ENCODE data around the gene MVB12A.
A peak's percentile ranks its signal among the peaks of the same experiment; 100 is the strongest.

The MVB12A gene

GRCh38 chr19:17398902-17399527 lies 20.8 kb upstream of the MVB12A start:
- Mint-ChIP-seq H3K27ac (no peak overlapping the region), H3K27me3 (no peaks in the 10 kb centered on the region), H3K4me3 (no peak overlapping the region), H3K9me3 (no peaks in the 10 kb centered on the region), H3K4me1 (peaks cover 23% of the 10 kb centered on the region)
- ATAC-seq (no peak), DNase-seq (no peak)

DNA sequence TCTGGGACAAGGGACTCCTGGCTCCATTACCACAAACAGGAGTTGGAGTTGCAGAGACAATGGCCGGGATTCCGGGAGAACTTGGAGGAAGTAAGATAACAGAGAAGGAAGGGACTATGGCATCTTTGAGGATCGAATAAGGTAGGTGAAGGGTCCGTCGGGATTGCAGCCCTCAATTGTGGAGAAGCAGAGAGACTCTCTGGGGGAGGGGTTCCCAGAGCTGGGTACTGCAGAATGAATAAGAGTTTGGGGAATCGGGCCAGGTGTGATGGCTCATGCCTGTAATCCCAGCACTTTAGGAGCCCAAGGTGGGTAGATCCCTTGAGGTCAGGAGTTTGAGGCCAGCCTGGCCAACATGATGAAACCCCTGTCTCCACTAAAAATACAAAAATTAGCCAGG lies 18.2 kb upstream of the MVB12A start:
- no peak overlapping the region for H3K4me3 Mint-ChIP-seq
- ATAC-seq (no peak), DNase-seq (no peak)
- no peak overlapping the region for H3K27ac Mint-ChIP-seq
- H3K27me3 Mint-ChIP-seq = no peaks in the 10 kb centered on the region
- peaks cover 31% of the 10 kb centered on the region for H3K4me1 Mint-ChIP-seq
- H3K9me3 Mint-ChIP-seq = no peaks in the 10 kb centered on the region

DNA sequence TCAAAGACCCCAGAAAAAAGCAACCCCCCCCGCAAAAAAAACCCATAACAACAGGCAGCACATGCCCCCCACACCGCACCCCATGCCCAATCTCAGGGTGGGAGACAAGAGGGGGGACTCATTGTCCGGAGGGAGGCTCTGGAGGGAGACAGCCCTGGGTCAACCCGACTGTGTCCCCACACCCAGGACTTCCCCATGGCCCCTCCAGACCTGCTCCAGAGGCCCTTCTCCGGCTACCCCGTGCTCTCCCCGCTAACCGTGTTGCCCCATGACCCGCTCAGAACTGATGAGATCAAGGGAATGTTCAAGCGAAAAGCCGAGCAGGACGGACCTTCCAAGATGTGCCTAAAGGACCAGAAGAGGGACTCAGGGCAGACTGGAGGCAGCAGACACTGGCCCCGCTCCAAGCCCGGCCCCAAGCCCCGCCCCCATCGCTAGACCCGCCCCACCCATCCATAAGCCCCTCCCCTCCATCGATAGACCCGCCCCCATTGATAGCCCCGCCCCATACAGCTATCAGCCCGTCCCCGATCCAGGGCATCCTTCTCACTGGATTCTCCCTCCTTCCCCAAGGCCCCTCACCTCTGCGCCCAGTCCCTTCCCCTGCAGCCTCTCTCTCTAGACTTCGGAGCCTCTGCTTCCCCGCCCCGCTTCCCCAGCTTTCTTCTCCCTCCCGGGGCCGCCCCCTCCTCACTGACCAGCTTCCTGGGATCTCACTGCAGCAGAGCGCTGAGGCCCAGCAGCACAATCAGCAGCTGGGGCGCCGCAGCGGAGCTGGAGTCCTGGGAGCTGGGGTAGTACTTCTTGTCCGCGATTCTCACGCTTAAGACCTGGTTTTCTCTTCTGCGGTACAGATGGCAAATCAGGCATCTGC lies 16.6 kb upstream of the MVB12A start:
- Mint-ChIP-seq H3K4me3 (peak overlapping the region; percentile 87 to 92), H3K9me3 (no peaks in the 10 kb centered on the region), H3K4me1 (peaks cover 43% of the 10 kb centered on the region), H3K27me3 (no peaks in the 10 kb centered on the region), H3K27ac (peak overlapping the region in 1 of 2 donors; percentile 80)
- peak; percentile 44 to 47 for DNase-seq
- ATAC-seq = peak; percentile 4

GRCh38 chr19:17404015-17404414 lies 15.8 kb upstream of the MVB12A start:
- no peak for DNase-seq
- Mint-ChIP-seq H3K4me3 (peak overlapping the region; percentile 87 to 92), H3K9me3 (no peaks in the 10 kb centered on the region), H3K27me3 (no peaks in the 10 kb centered on the region), H3K4me1 (peaks cover 43% of the 10 kb centered on the region), H3K27ac (peak overlapping the region in 1 of 2 donors; percentile 80)
- no peak for ATAC-seq

GRCh38 chr19:17404621-17405249 lies 15.1 kb upstream of the MVB12A start:
- Mint-ChIP-seq H3K4me3 (peak overlapping the region; percentile 87 to 92), H3K27me3 (no peaks in the 10 kb centered on the region), H3K9me3 (no peaks in the 10 kb centered on the region), H3K4me1 (peaks cover 43% of the 10 kb centered on the region), H3K27ac (peak overlapping the region; percentile 98)
- no peak for ATAC-seq
- peak in 1 of 2 donors; percentile 13 for DNase-seq

GRCh38 chr19:17405250-17406045 lies 14.4 kb upstream of the MVB12A start, which contains the start of gene BST2:
TSS of gene BST2 (minus strand) at chr19:17405630. CDS start at chr19:17405575, 55 bp downstream.
- H3K9me3 Mint-ChIP-seq = no peaks in the 10 kb centered on the region
- DNase-seq (peak; percentile 51 to 77), ATAC-seq (peak; percentile 85)
- peak within 1 kb of the TSS; percentile 98 for H3K27ac Mint-ChIP-seq
- peaks cover 43% of the 10 kb centered on the region for H3K4me1 Mint-ChIP-seq
- H3K4me3 Mint-ChIP-seq = peak within 1 kb of the TSS; percentile 87 to 92
- no peaks in the 10 kb centered on the region for H3K27me3 Mint-ChIP-seq

- Mint-ChIP-seq H3K9me3 (no peaks in the 10 kb centered on the region), H3K4me3 (peak overlapping the region; percentile 87 to 92), H3K27me3 (no peaks in the 10 kb centered on the region), H3K4me1 (peaks cover 44% of the 10 kb centered on the region), H3K27ac (peak overlapping the region; percentile 98)
- peak; percentile 33 to 79 for DNase-seq
- ATAC-seq = peak; percentile 62
These were observed 13.6 kb upstream of the MVB12A start for GRCh38 chr19:17406046-17406886.

GRCh38 chr19:17406887-17407196 lies 13.0 kb upstream of the MVB12A start:
- peak overlapping the region; percentile 87 to 92 for H3K4me3 Mint-ChIP-seq
- H3K27ac Mint-ChIP-seq = peak overlapping the region; percentile 55 to 98
- ATAC-seq = no peak
- no peaks in the 10 kb centered on the region for H3K27me3 Mint-ChIP-seq
- no peaks in the 10 kb centered on the region for H3K9me3 Mint-ChIP-seq
- peaks cover 50% of the 10 kb centered on the region for H3K4me1 Mint-ChIP-seq
- no peak for DNase-seq

DNA sequence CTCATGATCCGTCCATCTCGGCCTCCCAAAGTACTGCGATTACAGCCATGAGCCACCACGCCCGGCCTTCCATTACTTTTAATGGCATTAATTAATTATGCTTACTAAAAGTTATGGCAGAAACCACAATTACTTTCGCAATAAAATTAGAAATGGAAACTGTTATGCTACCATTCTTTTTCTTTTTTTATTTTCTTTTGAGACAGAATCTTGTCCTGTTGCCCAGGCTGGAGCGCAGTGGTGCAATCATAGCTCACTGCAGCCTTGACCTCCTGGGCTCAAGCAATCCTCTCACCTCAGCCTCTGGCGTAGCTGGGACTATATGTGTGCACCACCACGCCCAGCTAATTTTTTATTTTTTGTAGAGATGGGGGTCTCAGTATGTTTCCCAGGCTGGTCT lies 9.9 kb upstream of the MVB12A start:
- Mint-ChIP-seq H3K4me1 (peaks cover 40% of the 10 kb centered on the region), H3K27me3 (no peaks in the 10 kb centered on the region), H3K4me3 (no peak overlapping the region), H3K9me3 (no peaks in the 10 kb centered on the region), H3K27ac (peak overlapping the region in 1 of 2 donors; percentile 33)
- ATAC-seq (no peak), DNase-seq (no peak)

GRCh38 chr19:17411801-17412200 lies 8.0 kb upstream of the MVB12A start:
- H3K9me3 Mint-ChIP-seq = no peaks in the 10 kb centered on the region
- DNase-seq = no peak
- H3K4me1 Mint-ChIP-seq = peaks cover 28% of the 10 kb centered on the region
- H3K4me3 Mint-ChIP-seq = no peak overlapping the region
- H3K27ac Mint-ChIP-seq = no peak overlapping the region
- ATAC-seq = no peak
- H3K27me3 Mint-ChIP-seq = no peaks in the 10 kb centered on the region

DNA sequence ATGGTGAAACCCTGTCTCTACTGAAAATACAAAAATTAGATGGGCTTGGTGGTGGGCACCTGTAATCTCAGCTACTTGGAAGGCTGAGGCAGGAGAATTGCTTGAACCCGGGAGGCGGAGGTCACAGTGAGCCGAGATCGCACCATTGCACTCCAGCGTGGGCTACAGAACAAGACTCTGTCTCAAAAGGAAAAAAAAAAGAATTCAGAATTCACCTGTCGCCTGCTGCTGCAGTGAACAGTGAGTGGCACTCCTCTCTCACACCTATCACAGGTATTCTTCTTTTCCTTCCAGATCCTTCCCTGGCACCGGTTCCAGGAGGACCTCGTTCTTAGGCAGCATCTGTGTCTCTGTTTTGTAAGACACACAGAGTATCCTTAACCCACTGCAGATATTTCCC lies 5.8 kb upstream of the MVB12A start:
- H3K9me3 Mint-ChIP-seq = no peaks in the 10 kb centered on the region
- H3K4me3 Mint-ChIP-seq = no peak overlapping the region
- DNase-seq = no peak
- no peak overlapping the region for H3K27ac Mint-ChIP-seq
- no peaks in the 10 kb centered on the region for H3K27me3 Mint-ChIP-seq
- H3K4me1 Mint-ChIP-seq = peaks cover 23% of the 10 kb centered on the region
- no peak for ATAC-seq

DNA sequence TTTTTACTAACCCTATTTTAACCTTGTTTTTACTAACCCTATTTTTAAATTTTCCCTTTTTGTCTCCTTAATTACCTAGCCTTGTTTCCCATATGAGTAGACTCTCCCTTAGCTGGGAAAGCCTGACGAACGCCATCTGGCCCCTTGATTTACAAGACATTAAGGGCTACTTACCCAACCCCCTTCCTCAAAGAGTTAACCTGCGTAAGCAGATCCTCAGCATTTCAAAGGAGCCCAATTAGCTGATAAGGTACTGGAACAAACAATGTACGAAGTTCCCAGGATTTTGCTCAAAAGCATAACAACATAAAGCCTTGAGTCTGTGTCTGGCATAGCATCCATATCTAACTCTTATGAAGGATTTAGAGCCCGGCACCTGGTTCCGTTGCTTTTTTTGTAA lies 4.7 kb upstream of the MVB12A start:
- peak overlapping the region in 1 of 2 donors; percentile 63 for H3K27ac Mint-ChIP-seq
- no peak overlapping the region for H3K4me3 Mint-ChIP-seq
- H3K9me3 Mint-ChIP-seq = no peaks in the 10 kb centered on the region
- DNase-seq = no peak
- ATAC-seq = no peak
- H3K4me1 Mint-ChIP-seq = peaks cover 29% of the 10 kb centered on the region
- H3K27me3 Mint-ChIP-seq = no peaks in the 10 kb centered on the region

GRCh38 chr19:17418710-17419109 lies 1.1 kb upstream of the MVB12A start:
- no peak for DNase-seq
- no peak for ATAC-seq
- no peaks in the 10 kb centered on the region for H3K27me3 Mint-ChIP-seq
- peaks cover 23% of the 10 kb centered on the region for H3K4me1 Mint-ChIP-seq
- no peaks in the 10 kb centered on the region for H3K9me3 Mint-ChIP-seq
- H3K4me3 Mint-ChIP-seq = peak overlapping the region; percentile 96 to 97
- peak overlapping the region in 1 of 2 donors; percentile 72 for H3K27ac Mint-ChIP-seq

GRCh38 chr19:17419154-17419620 lies 660 bp upstream of the MVB12A start:
- Mint-ChIP-seq H3K9me3 (no peaks in the 10 kb centered on the region), H3K4me3 (peak overlapping the region; percentile 96 to 97), H3K27ac (peak overlapping the region; percentile 74 to 97), H3K27me3 (no peaks in the 10 kb centered on the region), H3K4me1 (peaks cover 28% of the 10 kb centered on the region)
- no peak for DNase-seq
- ATAC-seq = no peak
